Astrocyte of the spinal cord (primary cell): ENCODE measurements around the gene CASP2.
A peak's percentile ranks its signal among the peaks of the same experiment; 100 is the strongest.

Experiments used
- DNase-seq: peaks from one replicate; pipeline ENCODE4 v3.0.0; 2011; ENCODE audit warnings: low read depth, low spot score
- H3K4me3 ChIP-seq: 2 replicates; pipeline ENCODE4 v1.5.1; 2011; ENCODE audit warnings: low read depth, mild to moderate bottlenecking, low read length, moderate library complexity
- in situ Hi-C: cut with HindIII; loops from 2 replicates; pipeline ENCODE4 v1.10.0; 2017; ENCODE audit warnings: low sequenced_read_pairs
- TF ChIP-seq, protein P1 (sequence below): IDR thresholded peaks from 2 replicates; pipeline ENCODE4 v1.5.1; 2012; ENCODE audit warnings: low read depth, mild to moderate bottlenecking, low read length, inconsistent platforms

Gene CASP2

DNA sequence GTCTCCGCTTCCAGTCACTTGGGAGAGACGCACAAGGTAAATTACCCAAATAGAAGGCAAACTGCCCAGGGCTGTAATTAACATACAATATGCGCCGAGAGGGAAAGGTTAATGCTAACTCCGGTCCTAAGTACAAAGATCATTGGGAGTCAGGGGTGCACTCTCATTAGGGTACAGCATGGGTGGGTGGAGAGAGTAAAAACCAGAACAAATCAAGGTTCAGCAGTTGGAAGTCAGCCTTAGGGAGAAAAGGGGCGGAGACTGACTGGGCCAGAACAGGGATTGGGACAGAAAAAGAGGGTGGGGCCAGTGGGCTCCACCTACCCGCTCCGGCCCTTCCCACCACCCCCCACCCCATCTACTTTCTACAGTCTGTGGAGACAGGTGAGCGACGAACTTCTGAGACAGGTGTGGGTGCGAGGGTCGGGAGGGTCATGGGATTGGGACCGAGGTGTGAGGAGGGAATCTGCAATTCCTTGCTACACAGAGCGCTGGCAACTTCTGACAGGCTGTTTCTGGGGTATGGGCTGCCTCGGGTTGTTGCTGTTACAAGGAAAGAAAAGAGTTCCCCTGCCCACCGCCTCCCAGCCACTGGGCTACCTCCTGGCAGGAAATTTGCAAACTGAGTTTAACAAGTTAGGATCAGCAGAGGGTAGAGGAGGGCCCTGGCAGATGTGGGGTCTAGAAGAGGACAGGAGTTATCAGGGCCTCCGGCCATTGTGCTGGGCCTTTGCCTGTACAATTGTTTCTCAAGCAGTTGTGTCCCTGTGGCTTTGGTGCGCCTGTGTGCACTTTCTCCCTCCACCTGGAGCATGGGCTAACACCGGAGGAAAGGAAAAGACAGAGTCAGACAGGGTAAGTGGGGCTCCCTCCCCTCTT, 3.3 kb upstream of the CASP2 start, which contains the start of gene TMEM139:
Gene TMEM139 (plus strand): TSS at position 368 of the 879 bp plus-strand sequence. CDS start 1,000 bp downstream, outside the sequence.
- no peak within 1 kb of the TSS for H3K4me3 ChIP-seq
- no peak for DNase-seq
- TF ChIP-seq, protein P1, sequence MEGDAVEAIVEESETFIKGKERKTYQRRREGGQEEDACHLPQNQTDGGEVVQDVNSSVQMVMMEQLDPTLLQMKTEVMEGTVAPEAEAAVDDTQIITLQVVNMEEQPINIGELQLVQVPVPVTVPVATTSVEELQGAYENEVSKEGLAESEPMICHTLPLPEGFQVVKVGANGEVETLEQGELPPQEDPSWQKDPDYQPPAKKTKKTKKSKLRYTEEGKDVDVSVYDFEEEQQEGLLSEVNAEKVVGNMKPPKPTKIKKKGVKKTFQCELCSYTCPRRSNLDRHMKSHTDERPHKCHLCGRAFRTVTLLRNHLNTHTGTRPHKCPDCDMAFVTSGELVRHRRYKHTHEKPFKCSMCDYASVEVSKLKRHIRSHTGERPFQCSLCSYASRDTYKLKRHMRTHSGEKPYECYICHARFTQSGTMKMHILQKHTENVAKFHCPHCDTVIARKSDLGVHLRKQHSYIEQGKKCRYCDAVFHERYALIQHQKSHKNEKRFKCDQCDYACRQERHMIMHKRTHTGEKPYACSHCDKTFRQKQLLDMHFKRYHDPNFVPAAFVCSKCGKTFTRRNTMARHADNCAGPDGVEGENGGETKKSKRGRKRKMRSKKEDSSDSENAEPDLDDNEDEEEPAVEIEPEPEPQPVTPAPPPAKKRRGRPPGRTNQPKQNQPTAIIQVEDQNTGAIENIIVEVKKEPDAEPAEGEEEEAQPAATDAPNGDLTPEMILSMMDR, result no peak
- in situ Hi-C loops, result no loop called here

DNA sequence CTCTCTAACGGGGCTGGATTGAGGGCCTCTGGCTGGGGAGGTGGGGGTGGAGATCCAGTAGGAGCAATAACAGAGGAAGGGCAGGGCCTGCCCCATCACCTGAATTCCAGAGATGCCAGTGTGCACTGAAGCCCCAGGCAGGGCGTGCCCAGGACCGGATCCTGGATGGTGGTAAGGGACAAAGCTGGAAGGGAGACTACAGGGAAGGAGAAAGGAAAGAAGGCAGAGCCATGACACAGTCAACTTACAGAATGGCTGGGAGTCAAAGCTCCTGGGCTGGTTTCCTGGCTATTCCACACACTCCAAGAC, 2.7 kb upstream of the CASP2 start:
- H3K4me3 ChIP-seq, result no peak overlapping the region
- TF ChIP-seq, protein P1, result no peak
- DNase-seq, result no peak
- in situ Hi-C loops, result no loop called here

DNA sequence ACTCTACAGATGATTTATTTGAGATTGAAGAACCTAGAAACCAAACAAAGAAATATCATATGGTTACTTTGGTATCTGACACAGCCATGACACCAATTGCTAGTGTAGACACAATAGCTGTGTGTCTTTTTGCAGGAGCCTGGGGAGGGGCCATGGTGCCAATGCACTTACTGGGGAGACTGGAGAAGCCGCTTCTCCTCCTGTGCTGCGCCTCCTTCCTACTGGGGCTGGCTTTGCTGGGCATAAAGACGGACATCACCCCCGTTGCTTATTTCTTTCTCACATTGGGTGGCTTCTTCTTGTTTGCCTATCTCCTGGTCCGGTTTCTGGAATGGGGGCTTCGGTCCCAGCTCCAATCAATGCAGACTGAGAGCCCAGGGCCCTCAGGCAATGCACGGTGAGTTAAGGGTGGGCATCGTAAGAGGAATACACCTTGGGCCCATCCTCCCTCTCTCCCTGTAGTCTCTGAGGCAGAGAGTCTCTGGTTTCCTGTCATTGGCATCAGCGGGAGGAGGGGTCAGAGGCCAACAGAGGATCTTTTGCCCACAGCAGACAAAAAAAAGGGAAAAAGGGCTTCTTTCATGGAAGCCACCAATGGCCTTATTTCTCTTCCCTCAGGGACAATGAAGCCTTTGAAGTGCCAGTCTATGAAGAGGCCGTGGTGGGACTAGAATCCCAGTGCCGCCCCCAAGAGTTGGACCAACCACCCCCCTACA, 2.2 kb upstream of the CASP2 start:
- H3K4me3 ChIP-seq, result no peak overlapping the region
- no peak for DNase-seq
- in situ Hi-C loops, result no loop called here
- TF ChIP-seq, protein P1, result no peak

DNA sequence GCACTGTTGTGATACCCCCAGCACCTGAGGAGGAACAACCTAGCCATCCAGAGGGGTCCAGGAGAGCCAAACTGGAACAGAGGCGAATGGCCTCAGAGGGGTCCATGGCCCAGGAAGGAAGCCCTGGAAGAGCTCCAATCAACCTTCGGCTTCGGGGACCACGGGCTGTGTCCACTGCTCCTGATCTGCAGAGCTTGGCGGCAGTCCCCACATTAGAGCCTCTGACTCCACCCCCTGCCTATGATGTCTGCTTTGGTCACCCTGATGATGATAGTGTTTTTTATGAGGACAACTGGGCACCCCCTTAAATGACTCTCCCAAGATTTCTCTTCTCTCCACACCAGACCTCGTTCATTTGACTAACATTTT, 1.6 kb upstream of the CASP2 start:
- DNase-seq, result no peak
- H3K4me3 ChIP-seq, result no peak overlapping the region
- TF ChIP-seq, protein P1, result no peak
- in situ Hi-C loops, result no loop called here

DNA sequence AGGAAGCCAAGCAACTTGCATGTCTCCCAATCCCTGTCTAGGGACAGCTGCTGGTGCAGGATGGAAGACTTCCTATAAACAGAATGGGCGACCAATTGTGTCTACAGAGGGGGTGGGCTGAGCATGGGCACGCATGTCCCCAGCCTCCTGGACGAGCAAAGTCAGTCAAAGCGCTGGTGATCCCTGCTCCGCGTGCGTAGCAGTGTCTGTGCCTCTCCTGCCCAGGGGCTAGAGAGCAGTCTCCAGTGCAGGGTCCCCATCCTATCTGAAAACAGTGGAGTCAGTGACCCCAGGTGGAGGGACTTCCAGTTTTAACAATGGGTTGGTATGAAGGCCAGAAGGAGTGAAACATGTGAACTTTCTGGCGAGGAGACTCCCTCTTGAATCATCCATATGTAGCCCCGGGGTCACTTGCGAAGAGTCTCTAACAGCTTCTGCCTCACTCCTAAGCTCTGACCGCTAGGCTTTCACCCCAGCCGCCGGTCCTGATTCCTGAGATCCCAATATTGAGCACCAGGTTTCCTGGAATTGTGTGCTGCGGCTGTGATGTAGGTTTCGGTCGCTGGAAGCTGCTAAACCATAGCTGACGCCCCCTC, 714 bp upstream of the CASP2 start:
- H3K4me3 ChIP-seq, result peak overlapping the region; percentile 32
- DNase-seq, result no peak
- in situ Hi-C loops, result no loop called here
- TF ChIP-seq, protein P1, result no peak

DNA sequence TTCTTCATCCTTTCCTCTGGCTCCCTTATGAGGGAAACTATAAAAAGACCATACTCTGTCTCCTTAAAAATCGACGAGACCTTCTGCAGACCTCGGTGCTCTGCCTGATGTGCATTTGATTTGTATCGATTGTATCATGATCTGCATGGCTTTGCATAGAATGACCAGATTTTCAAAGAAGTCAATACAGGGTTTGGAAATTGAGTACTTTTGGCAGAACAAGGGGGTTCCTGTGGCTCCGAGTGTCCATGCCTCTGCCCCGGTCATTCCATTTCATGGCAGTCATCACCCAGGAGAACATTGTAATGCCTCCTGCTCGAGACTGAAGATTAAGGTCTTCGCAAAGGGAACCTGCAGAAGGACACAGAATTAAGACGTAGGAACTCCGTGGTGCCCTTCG, 685 bp downstream of the CASP2 start:
- TF ChIP-seq, protein P1, result no peak
- no peak for DNase-seq
- in situ Hi-C loops, result no loop called here
- H3K4me3 ChIP-seq, result peak overlapping the region; percentile 83
